Thyroid gland (tissue), 4 donors: ENCODE measurements around the gene PUDP.

Source experiments
- POLR2A ChIP-seq, 2 donors: fragments of 450-650 bp; IDR thresholded peaks; one replicate each; pipeline ENCODE4 v1.6.1; 2017; ENCODE audit warnings: antibody characterized with exemption in 2 of 2, mild to moderate bottlenecking in 2 of 2, moderate library complexity in 1 of 2
- TF ChIP-seq, protein P1 (sequence below), 6 experiments: fragments of 200-600 bp in 3 of 6; fragments of 450-650 bp in 3 of 6; sonication (generic) in 3 of 6; IDR thresholded peaks; one replicate each; pipeline ENCODE4 v1.5.1; 2016 to 2019; ENCODE audit warnings: antibody characterized with exemption in 6 of 6, mild to moderate bottlenecking in 2 of 6, inconsistent platforms in 1 of 6, moderate library complexity in 1 of 6

DNA sequence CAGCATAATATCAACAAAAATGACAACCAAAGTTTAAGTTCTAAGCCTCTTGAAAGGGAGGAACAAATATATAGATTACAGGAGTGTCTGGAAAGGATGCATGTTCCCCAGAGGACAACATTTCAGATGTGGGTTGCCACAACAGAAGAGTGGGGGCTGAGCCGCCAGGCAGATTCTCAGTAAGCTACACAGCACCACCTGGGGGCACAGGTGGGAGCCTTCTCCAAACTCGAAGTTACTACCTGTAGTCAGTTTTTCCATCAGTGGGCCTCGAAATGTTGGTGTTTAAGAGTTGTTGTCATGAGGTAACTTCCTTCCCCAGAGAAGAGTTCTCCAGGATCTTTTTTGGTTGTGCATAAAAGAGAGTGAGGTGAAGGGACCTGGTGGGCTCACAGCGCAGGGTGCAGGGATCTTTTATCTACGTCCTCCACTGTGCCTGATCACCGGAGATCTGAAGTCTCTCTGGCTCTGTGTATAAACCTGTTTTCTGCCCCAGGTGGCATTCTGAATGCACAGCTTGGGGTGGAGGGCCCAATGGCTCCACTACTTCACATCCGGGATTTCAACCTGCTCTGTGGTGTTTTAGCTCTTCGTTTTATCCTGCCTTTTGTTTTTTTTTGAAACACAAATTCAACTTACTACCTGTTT lies 58.9 kb downstream of the PUDP start:
- TF ChIP-seq, protein P1, sequence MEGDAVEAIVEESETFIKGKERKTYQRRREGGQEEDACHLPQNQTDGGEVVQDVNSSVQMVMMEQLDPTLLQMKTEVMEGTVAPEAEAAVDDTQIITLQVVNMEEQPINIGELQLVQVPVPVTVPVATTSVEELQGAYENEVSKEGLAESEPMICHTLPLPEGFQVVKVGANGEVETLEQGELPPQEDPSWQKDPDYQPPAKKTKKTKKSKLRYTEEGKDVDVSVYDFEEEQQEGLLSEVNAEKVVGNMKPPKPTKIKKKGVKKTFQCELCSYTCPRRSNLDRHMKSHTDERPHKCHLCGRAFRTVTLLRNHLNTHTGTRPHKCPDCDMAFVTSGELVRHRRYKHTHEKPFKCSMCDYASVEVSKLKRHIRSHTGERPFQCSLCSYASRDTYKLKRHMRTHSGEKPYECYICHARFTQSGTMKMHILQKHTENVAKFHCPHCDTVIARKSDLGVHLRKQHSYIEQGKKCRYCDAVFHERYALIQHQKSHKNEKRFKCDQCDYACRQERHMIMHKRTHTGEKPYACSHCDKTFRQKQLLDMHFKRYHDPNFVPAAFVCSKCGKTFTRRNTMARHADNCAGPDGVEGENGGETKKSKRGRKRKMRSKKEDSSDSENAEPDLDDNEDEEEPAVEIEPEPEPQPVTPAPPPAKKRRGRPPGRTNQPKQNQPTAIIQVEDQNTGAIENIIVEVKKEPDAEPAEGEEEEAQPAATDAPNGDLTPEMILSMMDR (IDR thresholded peaks at IDR 0.05): no peak
- no peak for TF ChIP-seq POLR2A (IDR thresholded peaks at IDR 0.05)
